ENCODE results near the gene COG8.

- no peak for TF ChIP-seq ZNF24 (IDR thresholded peaks at IDR 0.05)
- no peak for TF ChIP-seq CEBPB (tag; IDR thresholded peaks at IDR 0.05)
- TF ChIP-seq NBN (IDR thresholded peaks at IDR 0.05; ENCODE audit: low read depth), result no peak
- TF ChIP-seq CHD1 (IDR thresholded peaks at IDR 0.05; ENCODE audit: low read length), result no peak
- no peak for TF ChIP-seq PHF8 (IDR thresholded peaks at IDR 0.05; ENCODE audit: borderline replicate concordance, low read length)
- TF ChIP-seq CCAR2 (IDR thresholded peaks at IDR 0.05; ENCODE audit: low read depth, low read length), result no peak
- TF ChIP-seq SAFB (IDR thresholded peaks at IDR 0.05; ENCODE audit: borderline replicate concordance, low read depth, low read length), result no peak
- no peak for TF ChIP-seq CHD2 (IDR thresholded peaks at IDR 0.05; ENCODE audit: low read depth, low read length)
Observed at GRCh38 chr16:69351309-69352027, 12.1 kb upstream of the COG8 start, which contains the start of gene TMED6.

All from K562 (cell line).